GM21390 (cell line): ENCODE results near the gene CMKLR1.

Experiments used
- ATAC-seq: cut with Tn5 transposase; IDR thresholded peaks from one replicate; pipeline ENCODE4 v1.9.1; 2021; ENCODE audit not compliant: unreplicated experiment

The CMKLR1 gene

DNA sequence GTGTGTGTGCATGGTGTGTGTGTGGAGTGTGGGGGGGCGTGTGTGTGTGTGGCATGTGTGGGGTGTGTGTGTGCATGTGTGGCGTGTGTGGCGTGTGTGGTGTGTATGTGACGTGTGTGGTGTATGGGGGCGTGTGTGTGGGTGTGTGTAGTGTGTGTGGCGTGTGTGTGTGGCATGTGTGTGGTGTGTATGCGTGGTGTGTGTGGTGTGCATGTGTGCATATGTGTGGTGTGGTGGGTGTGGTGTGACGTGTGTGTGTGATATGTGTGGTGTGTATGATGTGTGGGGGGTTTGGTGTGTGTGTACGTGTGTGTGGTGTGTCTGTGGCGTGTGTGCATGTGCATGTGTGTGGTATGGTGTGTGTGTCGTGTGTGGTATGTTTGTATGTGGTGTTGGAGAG lies 24.1 kb upstream of the CMKLR1 start:
- no peak for ATAC-seq

DNA sequence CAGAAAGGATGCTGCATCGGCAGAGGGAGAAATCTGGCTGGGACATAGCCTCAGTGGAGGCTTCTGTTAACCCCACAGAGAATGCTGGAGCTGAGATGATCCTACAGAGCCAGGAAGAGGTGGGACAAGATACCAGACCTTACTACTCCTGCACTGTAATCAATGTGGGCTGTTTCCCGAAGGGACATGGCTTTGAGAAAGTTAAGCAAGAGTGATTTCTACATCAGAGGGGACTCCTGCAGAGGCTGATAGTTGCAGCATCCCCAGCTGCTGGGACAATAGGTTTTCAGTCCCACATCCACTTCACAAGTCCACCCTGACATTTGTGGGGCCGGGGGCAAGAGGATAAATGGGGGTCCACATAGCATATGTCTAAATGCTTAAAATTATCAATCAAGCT lies 22.5 kb upstream of the CMKLR1 start:
- ATAC-seq: no peak

DNA sequence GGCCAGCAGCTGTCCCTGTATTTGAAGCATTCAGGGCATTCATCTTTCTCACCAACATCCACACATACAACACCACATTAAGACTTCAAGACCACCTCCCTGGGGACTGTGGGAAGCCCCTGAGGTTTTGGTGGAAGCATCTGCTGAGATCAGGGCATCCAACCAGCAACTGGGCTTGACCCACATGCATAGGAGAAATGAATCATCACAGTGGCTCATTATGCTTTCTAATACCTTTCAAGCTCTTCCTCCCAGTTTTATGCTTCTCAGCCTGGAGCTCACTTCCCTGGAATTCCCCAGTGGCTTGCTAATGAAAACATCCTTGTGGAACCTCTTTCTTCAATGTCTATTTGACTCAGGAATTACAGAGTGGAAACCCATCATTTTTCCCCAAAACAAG lies 21.4 kb upstream of the CMKLR1 start:
- ATAC-seq: no peak

DNA sequence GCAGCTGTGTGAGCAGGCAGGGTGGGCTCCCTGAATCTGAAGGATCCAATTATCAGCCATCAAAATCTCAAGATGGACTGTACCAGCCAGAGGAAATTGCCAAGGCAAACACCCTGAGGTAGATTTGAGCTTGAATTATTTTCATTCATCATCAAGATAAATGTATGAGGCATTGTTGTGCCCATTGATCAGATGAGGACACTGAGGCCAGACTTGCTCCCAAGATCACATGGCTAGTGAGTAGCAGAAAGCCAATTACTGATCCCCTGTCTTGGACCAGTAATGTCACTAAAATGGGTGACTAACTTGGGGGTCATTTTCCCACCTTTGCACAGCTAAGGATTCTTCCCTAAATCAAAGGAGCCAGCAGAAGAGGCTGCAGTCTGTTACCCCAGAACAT lies 20.9 kb upstream of the CMKLR1 start:
- ATAC-seq: no peak

DNA sequence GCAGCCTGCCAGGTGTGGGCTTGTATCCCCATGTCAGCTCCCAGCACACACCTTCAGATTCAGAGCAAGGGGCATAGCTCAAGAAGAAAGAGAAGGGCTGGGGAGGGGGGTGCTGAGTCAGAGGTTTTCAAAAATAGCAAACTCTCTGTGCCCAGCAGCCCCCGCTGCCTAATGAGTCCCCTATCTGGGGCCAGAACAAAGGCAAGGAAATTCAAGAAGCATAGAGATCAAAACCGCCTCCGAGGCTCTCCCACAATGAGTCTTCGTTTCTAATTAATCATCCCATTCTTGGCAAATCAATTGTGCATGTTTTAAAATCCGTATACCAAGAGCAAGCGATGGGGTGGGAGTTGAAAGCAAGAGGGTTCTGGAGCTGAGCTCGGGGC lies 19.5 kb upstream of the CMKLR1 start:
- no peak for ATAC-seq

DNA sequence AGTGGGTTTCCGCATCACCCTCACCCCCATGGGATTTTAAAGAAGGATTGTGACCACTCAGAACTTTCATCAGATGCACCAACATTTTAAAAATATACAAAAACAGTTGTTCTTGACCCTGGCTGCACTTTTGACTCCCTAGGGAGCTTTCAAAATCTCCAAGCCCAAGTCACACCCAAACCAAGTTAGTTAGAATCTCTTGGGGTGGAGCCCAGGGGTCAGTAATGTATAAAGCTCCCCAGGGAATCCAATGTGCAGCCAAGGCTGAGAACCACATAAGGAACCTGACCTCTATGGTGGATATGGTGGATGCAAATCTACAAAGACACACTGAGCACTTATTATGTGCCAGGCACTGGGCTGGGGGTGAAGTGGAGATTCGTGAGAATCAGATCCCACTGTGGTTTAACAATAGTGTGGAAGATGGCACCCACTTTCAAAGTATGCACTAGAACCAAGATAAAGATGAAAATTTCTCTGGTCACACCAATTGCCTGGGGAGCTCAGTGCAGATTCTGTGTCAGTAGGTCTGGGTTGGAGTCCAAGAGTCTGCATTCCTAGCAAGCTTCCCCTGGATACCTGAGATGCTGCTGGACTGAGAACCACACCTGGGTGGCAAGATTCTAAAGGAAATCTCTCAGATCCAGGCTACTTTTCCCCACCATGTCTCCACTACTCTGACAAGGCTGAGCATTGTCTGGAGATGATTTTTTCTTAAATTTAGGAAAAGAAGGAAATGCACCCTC lies 18.9 kb upstream of the CMKLR1 start:
- no peak for ATAC-seq

DNA sequence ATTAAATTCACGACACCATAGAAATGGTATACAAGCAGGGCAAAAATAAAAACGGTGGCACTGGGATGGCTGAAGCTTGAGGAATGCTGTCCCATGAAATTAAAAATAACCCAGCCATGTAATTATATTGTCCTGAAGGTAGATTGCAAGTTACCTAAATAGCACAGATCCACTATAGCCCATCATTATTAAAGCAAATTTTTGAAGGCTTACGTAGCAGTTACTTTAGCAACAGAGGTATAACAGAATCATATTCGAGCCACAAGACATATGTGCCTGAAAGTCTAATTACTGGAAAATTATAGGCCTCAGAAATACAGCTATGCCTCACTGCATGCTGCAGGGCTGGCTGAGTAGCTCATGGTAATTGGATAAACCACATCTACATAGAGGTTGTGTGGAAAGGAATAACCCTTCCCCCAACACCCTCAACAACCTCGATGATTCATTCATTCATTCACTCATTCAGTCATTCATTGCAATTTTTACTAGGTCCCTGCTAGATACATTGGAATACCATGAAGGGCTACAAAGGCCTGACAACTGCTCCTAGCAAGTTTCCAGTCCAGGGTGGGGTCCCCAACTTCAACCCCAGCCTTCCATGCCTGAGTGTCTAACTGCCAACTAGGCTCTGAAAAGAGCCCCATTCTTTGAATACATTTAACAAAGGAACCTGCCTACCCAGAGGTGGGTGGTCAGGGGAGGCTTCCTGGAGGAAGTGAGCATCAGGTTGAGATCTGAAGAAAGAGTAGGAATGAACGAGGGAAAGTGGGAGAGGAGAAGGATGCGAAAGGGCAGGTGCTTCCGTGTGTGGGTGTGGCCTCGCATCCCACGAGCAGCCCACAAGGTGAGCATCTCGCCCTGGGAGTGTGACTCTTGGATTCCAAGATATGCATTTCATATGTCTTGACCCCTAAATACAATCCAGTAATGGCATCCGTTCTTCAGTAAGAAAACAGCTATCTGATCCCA lies 18.0 kb upstream of the CMKLR1 start:
- no peak for ATAC-seq

DNA sequence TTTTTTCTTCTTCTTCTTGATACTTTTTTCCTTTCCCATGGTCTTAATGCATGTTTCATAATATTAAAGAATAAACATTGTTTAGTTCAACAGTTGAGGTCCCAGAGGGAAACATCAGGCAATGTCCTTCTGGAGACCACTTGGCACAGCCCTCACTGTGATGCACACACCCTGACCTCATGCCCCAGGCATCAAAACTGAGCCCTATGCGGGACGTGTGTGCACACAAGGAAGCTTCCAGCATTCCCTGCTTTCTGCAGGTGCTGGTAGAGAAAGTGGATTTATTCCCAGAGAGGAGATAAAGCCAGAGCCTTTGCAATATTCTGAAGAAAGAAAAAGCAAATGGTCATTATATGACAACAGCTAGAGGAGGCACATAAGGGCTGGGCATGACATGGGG lies 16.0 kb upstream of the CMKLR1 start:
- no peak for ATAC-seq

DNA sequence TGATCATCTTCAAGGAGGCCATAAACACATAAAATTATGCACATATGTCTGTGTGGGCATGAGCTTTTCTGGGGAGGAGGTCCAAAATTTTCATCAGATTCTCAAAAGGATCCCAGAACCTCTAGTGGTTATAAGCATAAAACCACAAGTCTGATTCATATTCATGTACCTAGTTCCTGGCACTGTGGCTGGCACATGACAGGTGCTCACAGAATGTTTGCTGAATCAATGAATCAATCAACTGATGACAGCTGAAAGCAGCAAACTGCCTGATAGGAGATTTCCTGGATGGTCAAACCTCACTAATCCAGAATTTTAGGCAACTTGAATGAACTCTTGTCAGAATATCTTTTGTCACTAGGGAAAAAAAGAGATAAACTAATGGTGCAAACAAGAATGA lies 13.5 kb upstream of the CMKLR1 start:
- no peak for ATAC-seq

DNA sequence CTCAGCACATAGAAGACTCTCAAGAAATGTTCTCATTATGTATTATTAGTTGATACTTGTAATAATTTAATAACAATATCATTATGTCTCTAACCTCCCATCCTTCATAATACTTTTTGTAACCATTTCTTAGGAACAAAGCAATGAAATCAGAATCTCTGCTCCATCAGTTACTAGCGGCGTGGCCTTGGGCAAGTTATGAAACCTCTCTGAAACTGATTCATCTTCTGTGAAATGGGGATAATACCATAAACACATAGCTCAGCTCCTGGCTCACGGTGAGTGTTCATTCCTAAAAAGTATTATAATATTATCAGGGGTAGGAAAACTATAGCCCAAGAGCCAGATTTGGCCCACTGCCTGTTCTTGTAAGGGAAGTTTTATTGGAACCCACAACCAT lies 11.4 kb upstream of the CMKLR1 start:
- ATAC-seq: no peak

DNA sequence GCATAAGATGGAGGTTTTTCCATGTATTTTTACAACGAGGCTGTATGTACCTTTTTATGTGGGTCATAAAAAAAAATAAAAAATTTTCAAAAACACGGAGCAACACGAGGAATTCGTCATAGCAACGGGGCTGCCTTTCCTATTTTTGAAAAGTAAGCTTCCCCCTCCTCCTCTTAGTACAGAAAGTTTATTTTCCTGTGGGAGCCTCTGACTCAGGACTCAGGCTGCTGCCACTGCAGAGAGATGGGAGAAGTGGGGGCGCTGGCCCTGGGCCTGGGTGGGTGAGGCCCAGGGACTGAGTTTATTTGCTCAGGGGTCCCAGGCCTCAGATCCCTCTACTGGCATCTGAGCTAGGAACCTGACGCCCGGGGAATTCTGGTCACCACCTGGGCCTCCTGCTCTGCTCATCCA lies 10.2 kb upstream of the CMKLR1 start:
- ATAC-seq: no peak

DNA sequence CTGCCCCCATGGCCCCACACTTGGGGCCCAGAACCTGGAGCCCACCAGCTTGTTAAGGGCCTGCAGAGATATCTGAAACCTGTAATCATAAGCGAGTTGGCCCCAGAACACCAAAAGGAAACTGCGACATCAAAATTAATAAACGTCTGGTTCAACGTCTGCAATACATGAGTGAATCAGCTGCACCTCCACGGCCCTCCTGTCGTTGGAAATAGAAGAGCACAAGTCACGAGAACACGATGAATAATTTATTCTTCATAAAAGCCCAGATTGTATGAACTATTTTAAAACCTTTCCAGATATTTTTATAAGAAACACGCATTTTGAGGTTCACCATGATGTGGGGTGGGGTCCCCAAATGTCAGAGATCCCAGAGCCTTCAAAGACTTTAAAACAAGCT lies 9.7 kb upstream of the CMKLR1 start:
- ATAC-seq: no peak

DNA sequence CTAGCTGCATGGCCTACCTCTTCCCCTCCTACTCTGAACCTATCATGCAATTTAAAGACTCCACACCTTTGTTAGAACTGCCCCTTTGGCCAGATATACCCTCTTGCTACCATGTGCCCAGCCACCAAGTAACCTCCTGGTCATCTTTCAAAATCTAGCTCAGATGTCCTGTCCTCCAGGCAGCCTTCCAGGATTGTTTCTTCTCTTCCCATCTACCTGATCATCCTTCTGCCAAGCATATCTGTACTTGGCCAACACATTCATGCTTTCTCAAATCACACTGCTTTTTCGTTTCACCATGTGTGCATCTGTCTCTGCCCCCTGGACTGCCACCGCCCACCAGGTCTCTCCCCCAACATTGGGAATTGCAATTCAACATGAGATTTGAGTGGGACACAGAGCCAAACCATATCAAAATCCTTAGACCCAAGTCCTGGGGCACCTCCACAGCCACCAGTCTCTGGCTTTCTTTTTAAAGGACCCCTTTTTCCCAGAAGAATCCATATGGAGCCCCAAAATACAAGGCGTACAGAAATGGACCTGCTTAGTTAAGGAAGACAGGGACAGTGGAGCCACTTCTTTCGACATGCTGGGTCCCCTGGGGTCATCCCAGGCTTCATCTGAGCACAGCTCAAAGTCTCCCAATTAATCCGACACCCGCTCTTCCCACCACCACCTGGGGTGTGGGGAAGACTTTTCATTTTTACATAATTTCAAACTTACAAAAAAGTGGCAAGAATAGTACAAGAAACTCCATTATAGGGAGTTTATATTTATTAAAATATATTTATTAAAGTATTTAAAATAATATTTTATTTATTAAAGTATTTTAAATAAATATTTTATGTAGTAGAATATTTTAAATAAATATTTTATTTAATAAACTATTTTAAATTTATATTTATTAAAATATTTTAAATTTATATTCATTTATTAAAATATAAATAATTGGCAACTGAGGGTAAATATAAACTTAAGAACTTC lies 7.9 kb upstream of the CMKLR1 start:
- no peak for ATAC-seq

DNA sequence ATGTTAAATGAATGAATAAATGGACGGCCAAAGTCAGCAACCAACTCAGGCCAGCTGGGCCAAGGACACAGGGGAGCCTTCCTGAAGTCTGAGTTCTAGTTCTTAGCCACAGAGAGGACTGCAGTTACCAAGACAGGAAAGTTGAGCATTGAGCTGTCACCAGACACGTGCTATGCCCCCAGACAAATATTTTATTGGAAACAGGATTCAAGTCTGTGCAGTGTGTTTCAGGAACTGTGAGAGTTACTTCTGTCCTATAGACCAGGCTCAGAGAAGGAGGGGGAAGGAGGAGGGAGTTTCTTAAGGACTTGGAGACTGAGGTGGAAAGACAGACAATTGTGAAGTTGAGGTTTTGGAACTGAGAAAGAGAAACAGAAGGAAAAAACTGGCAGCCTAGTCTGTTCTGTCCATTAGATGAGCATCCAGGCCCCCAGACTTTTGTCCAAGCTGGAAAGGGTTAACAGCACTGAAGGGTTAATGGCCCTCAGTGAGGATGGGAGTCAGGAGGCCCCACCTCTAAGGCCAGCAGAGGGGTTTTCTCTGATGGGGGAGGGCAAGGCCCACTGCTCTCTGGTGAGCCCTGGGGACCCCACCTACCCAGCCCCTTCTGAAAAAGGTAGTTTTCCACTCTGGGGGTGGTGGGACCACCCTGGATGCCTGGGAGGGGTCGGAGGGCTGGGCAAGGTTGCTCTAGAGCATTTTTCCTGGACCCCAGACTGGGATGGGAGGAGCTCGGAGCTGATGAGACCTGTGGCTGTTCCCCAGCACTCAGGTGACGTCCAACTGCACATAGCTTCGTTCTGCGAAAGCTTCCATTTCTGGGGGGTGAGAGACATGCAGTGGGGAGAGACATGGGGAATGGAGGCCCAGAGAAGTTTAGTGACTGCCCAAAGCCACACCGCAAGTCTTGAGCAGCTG lies 6.9 kb upstream of the CMKLR1 start:
- no peak for ATAC-seq

DNA sequence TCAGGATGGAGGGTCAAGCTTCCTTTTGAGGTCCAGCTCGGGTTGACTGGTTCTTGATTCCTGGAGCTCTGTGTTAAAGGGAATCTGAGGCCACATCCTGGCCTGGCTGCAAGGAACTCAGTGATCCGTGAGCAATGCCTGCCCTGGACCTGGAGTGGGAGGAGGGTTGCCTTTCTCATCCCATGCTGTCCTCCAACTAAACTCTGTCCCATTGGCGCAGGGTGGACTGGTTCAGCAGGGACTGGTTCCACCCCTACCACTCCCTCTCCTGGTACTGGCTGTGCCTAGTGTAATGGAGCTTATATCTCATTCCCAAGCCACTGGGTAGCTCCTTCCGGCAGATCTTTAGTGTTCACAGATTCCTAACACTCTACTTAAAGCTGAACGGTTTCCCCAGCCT lies 3.9 kb upstream of the CMKLR1 start:
- no peak for ATAC-seq

DNA sequence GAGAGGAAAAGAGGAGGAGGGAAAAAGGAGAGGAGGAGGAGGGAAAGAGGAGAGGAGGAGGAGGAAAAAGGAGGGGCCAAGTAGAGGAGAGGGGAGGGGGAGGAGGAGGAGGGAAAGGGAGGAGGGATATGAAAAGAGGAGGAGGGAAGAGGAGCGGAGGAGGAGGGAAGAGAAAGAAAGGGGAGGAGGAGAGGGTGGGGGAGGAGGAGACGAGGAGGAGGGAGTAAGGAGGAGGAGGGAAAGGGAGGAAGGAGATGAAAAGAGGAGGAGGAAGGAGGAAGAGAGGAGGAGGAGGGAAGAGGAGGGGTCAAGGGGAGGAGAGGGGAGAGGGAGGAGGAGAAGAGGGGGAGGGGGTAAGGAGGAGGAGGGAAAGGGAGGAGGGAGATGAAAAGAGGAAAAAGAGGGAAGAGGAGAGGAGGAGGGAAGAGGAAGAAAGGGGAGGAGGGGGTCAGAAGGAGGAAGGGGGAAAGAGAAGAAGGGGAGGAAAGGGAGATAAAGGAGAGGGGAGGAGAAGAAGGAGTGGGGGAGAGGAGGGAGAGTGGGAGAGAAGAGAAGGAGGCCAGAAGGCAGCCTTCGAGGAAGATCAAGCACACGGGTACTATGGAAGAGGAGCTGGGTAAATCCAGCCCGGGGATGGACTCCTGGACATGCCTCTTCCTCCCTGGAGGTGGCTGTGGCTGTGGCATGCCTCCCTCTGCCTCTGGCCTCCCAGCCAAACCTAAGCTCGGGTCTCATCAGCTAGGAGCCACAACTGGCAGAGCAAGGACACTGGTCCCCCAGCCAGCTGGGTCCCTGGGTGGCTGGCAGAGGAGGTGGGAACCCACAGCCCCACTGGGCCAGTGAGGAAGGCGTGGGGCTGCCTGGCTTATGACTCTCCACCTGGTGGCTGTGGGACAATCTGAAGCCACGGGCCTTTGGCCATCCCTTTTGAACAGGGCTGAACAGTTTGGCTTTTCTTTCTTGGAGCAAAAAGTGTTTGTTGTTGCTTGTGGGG lies 3.0 kb upstream of the CMKLR1 start:
- ATAC-seq: no peak

DNA sequence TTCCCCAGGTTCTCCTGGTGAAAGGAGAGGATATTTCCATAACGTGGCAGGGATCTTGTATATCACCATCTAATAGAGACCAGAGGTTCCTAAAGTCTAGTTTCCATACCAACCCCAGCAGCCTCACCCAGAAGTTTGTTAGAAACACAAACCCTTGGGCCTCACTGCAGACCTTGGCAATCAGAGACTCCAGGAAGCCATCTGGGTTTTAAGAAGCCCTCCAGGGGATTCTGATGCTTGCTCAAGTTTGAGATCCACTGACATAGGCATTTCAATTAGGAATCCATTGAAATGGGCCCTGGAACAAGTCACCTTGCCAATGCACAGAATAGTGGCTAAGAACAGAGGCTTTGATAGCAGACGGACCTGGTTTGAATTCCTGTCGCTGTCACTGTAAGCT lies 2.2 kb upstream of the CMKLR1 start:
- no peak for ATAC-seq

DNA sequence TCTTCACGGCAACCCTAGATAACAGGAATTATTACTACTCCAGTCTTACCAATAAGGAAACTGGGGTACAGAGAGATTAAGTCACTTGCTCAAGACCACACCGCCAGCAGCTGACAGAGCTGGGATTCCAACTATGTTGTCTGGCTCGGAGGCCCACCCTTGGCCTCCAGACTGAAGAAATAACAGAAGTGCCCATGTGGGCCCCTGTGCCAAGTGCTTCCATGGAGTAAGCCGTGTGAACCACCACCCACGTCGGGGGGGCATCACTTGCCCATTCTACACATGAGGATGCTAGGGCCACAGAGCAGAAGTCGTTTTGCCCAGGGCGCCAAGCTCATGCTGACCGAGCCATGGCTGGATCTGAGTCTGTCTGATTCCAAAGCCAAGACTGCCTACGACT lies 926 bp upstream of the CMKLR1 start:
- no peak for ATAC-seq
